Measurements from ENCODE around the gene VIPR1.

DNA sequence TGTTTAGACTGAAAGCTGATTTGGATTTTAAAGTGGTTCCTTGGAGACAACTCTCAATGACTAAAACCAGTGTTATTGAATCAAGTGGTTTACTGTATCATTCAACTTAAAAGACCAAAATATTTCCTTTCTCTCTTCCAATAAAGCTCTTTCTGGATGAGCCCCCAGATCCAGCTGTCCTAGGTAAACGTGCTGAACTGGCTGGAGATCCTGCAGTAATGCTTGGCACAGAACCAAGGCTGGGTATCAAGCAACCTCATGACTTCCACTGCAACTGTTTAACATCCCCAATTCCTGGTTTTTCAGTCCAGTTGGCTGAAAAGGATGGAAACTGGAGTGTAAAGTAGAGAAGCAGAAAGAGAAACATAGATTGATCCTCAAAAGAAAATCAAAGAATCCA, 50.4 kb downstream of the VIPR1 start:
- TF ChIP-seq, protein P1, sequence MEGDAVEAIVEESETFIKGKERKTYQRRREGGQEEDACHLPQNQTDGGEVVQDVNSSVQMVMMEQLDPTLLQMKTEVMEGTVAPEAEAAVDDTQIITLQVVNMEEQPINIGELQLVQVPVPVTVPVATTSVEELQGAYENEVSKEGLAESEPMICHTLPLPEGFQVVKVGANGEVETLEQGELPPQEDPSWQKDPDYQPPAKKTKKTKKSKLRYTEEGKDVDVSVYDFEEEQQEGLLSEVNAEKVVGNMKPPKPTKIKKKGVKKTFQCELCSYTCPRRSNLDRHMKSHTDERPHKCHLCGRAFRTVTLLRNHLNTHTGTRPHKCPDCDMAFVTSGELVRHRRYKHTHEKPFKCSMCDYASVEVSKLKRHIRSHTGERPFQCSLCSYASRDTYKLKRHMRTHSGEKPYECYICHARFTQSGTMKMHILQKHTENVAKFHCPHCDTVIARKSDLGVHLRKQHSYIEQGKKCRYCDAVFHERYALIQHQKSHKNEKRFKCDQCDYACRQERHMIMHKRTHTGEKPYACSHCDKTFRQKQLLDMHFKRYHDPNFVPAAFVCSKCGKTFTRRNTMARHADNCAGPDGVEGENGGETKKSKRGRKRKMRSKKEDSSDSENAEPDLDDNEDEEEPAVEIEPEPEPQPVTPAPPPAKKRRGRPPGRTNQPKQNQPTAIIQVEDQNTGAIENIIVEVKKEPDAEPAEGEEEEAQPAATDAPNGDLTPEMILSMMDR (IDR thresholded peaks at IDR 0.05), result no peak
- TF ChIP-seq POLR2A (IDR thresholded peaks at IDR 0.05), result no peak

All from thyroid gland (tissue), 4 donors.